Loucy (cell line): ENCODE measurements around the gene NOD1.

Experiments used
- H2AFZ ChIP-seq: fragments of 200-600 bp; sonication (generic); 2 replicates; pipeline ENCODE4 v1.6.0; 2016; ENCODE audit warnings: antibody characterized with exemption, mild to moderate bottlenecking, low read length, moderate library complexity
- H3F3A ChIP-seq: fragments of 200-600 bp; 2 replicates; pipeline ENCODE4 v1.6.0; 2016; ENCODE audit warnings: antibody characterized with exemption, low read depth, mild to moderate bottlenecking
- H3K27me3 ChIP-seq: fragments of 200-600 bp; sonication (generic); 2 replicates; pipeline ENCODE4 v1.6.1; 2014; ENCODE audit warnings: low read length, mild to moderate bottlenecking; ENCODE audit not compliant: insufficient read depth, poor library complexity, severe bottlenecking
- H3K36me3 ChIP-seq: fragments of 200-600 bp; sonication (generic); 2 replicates; pipeline ENCODE4 v1.6.1; 2016; ENCODE audit warnings: low read length; ENCODE audit not compliant: insufficient read depth
- H3K4me1 ChIP-seq: fragments of 200-600 bp; sonication (generic); 2 replicates; pipeline ENCODE4 v1.5.1; 2014; ENCODE audit warnings: low read length, mild to moderate bottlenecking; ENCODE audit not compliant: insufficient read depth, poor library complexity, severe bottlenecking
- H3K4me2 ChIP-seq: fragments of 200-600 bp; sonication (generic); 2 replicates; pipeline ENCODE4 v1.6.0; 2014; ENCODE audit warnings: antibody characterized with exemption, low read length, low read depth, mild to moderate bottlenecking; ENCODE audit not compliant: poor library complexity, severe bottlenecking
- H3K4me3 ChIP-seq: fragments of 200-600 bp; sonication (generic); 2 replicates; pipeline ENCODE4 v1.5.1; 2014; ENCODE audit warnings: low read length, mild to moderate bottlenecking, mixed read lengths; ENCODE audit not compliant: poor library complexity, severe bottlenecking
- H3K79me2 ChIP-seq: fragments of 200-600 bp; sonication (generic); 2 replicates; pipeline ENCODE4 v1.6.1; 2014; ENCODE audit warnings: low read length; ENCODE audit not compliant: insufficient read depth
- H3K9ac ChIP-seq: fragments of 200-600 bp; sonication (generic); 2 replicates; pipeline ENCODE4 v1.6.0; 2014; ENCODE audit warnings: mild to moderate bottlenecking, low read depth, low read length, moderate library complexity; ENCODE audit not compliant: poor library complexity, severe bottlenecking
- H3K9me2 ChIP-seq: fragments of 200-600 bp; sonication (generic); replicated peaks from 2 replicates; pipeline ENCODE4 v1.6.1; 2016; ENCODE audit warnings: low read depth, low read length, mixed read lengths
- H3K9me3 ChIP-seq: fragments of 200-600 bp; sonication (generic); 2 replicates; pipeline ENCODE4 v1.6.1; 2014; ENCODE audit warnings: mild to moderate bottlenecking, antibody characterized with exemption, low read length, low read depth; ENCODE audit not compliant: insufficient read depth
- H4K20me1 ChIP-seq: fragments of 200-600 bp; sonication (generic); 2 replicates; pipeline ENCODE4 v1.6.0; 2014; ENCODE audit warnings: antibody characterized with exemption, low read length, mild to moderate bottlenecking; ENCODE audit not compliant: insufficient read depth, poor library complexity, severe bottlenecking
- EZH2phosphoT487 ChIP-seq: fragments of 200-600 bp; IDR thresholded peaks from 2 replicates; pipeline ENCODE4 v1.6.1; 2018; ENCODE audit warnings: antibody characterized with exemption, mild to moderate bottlenecking, moderate library complexity, borderline replicate concordance
- TF ChIP-seq, protein P1 (sequence below): fragments of 200-600 bp; sonication (generic); conservative IDR thresholded peaks from 2 replicates; pipeline ENCODE4 v1.5.1; 2014; ENCODE audit warnings: mild to moderate bottlenecking, antibody characterized with exemption, low read length

The NOD1 gene

DNA sequence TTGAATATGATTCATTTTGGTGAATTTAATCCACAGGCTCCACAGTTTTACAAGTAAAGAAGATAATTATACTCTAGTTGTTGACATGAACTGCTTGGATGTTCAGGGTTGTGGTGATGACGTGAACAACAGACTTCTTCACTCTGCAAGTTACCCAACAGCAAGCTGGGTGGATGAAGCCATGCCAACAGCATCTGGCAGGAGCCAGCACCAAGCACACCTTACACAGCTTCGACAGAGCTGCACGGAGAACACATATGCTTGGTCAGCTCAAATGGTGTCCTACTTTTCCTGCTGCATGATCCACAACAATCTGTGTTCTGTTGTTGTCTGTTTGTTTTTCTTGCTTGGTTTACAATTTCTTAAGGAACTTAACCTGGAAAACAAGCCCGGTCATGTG, 9.8 kb downstream of the NOD1 start:
- H3K9ac ChIP-seq = no peak overlapping the region
- no peak overlapping the region for H3K4me3 ChIP-seq
- H3K4me2 ChIP-seq = no peak overlapping the region
- H3K9me3 ChIP-seq = no peaks in the 10 kb centered on the region
- TF ChIP-seq EZH2phosphoT487 = no peak
- TF ChIP-seq, protein P1, sequence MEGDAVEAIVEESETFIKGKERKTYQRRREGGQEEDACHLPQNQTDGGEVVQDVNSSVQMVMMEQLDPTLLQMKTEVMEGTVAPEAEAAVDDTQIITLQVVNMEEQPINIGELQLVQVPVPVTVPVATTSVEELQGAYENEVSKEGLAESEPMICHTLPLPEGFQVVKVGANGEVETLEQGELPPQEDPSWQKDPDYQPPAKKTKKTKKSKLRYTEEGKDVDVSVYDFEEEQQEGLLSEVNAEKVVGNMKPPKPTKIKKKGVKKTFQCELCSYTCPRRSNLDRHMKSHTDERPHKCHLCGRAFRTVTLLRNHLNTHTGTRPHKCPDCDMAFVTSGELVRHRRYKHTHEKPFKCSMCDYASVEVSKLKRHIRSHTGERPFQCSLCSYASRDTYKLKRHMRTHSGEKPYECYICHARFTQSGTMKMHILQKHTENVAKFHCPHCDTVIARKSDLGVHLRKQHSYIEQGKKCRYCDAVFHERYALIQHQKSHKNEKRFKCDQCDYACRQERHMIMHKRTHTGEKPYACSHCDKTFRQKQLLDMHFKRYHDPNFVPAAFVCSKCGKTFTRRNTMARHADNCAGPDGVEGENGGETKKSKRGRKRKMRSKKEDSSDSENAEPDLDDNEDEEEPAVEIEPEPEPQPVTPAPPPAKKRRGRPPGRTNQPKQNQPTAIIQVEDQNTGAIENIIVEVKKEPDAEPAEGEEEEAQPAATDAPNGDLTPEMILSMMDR = no peak
- H2AFZ ChIP-seq = no peak overlapping the region
- peaks cover 64% of the 10 kb centered on the region for H3K4me1 ChIP-seq
- H3K27me3 ChIP-seq = no peaks in the 10 kb centered on the region
- no peaks in the 10 kb centered on the region for H3K36me3 ChIP-seq
- H3F3A ChIP-seq = no peaks in the 10 kb centered on the region
- H3K9me2 ChIP-seq = no peaks in the 10 kb centered on the region
- no peaks in the 10 kb centered on the region for H4K20me1 ChIP-seq
- H3K79me2 ChIP-seq = peaks cover 25% of the 10 kb centered on the region

DNA sequence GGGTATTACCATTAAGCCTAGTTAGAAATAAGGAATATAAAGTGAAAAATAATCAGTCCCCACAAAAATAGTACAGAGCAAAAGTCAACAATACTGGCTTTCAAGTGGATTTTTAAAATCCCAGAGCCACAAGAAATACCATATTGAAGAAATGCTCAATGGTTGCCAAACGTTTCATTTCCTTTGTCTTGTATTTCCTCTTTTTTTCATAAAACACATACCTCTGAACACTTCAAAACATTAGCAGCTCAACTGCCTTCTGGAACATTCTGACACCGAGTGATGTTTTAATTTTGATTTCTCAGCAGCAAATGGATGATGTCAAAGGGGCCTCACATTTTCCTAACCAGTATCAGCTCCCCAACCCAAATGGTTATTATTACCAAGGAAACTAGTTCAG, 10.5 kb downstream of the NOD1 start:
- TF ChIP-seq, protein P1 = no peak
- TF ChIP-seq EZH2phosphoT487 = no peak
- Histone ChIP-seq H3K4me2 (no peak overlapping the region), H3F3A (0 out of 2 replicates have a peak, but pooled peaks cover 2% of the 10 kb centered on the region), H3K9me2 (no peaks in the 10 kb centered on the region), H3K36me3 (no peaks in the 10 kb centered on the region), H3K4me1 (peaks cover 61% of the 10 kb centered on the region), H3K9me3 (no peaks in the 10 kb centered on the region), H4K20me1 (no peaks in the 10 kb centered on the region), H3K9ac (no peak overlapping the region), H3K79me2 (peaks cover 18% of the 10 kb centered on the region), H2AFZ (no peak overlapping the region), H3K4me3 (no peak overlapping the region), H3K27me3 (no peaks in the 10 kb centered on the region)

DNA sequence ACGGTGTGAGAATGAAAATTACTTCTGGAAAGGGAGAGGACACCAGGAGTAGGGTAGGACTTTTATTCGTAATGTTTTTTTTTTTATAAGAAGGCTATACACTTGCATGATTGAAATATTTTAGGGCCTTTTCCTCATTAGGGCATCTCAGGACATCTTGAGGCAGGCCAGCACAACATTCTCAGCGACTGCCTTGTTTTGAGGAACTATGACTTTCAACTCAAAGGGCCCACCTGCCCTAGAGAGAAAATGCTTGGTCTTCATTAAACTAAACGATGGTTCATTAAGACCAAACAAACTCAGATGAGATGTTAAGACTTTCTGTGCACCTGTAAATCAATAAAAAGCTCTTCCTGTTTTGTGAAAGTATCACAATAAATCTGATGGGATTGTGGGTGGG, 11.3 kb downstream of the NOD1 start:
- no peak overlapping the region for H3K4me3 ChIP-seq
- H3K36me3 ChIP-seq = no peaks in the 10 kb centered on the region
- H4K20me1 ChIP-seq = no peaks in the 10 kb centered on the region
- no peak overlapping the region for H3K4me2 ChIP-seq
- no peaks in the 10 kb centered on the region for H3K9me3 ChIP-seq
- H3K9me2 ChIP-seq = no peaks in the 10 kb centered on the region
- no peaks in the 10 kb centered on the region for H3K27me3 ChIP-seq
- H3K9ac ChIP-seq = no peak overlapping the region
- no peak overlapping the region for H2AFZ ChIP-seq
- no peak for TF ChIP-seq EZH2phosphoT487
- H3K79me2 ChIP-seq = peaks cover 14% of the 10 kb centered on the region
- peaks cover 54% of the 10 kb centered on the region for H3K4me1 ChIP-seq
- 0 out of 2 replicates have a peak, but pooled peaks cover 3% of the 10 kb centered on the region for H3F3A ChIP-seq

DNA sequence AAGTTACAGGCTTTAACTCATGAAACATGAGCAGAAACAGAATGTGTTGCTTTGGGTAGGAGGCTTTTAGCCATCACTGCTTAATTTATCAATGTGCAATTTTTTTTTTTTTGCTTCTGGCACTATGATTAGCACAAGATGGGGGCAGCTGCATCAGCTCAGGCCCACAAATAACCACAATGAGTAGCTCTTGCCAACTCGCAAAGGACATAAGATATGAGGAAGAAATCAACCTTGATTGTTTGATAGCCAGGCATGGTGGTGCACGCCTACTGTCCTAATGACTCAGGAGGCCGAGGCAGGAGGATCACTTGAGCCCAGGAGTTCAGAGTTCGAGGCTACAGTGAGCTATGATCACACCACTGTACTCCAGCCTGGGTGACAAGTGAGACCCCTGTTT, 12.3 kb downstream of the NOD1 start:
- no peaks in the 10 kb centered on the region for H3K9me2 ChIP-seq
- 0 out of 2 replicates have a peak, but pooled peaks cover 3% of the 10 kb centered on the region for H3F3A ChIP-seq
- H3K79me2 ChIP-seq = peaks cover 14% of the 10 kb centered on the region
- no peak overlapping the region for H3K4me2 ChIP-seq
- peaks cover 44% of the 10 kb centered on the region for H3K4me1 ChIP-seq
- no peak overlapping the region for H3K9ac ChIP-seq
- no peaks in the 10 kb centered on the region for H3K36me3 ChIP-seq
- no peaks in the 10 kb centered on the region for H3K27me3 ChIP-seq
- H4K20me1 ChIP-seq = no peaks in the 10 kb centered on the region
- no peaks in the 10 kb centered on the region for H3K9me3 ChIP-seq
- H2AFZ ChIP-seq = no peak overlapping the region
- no peak for TF ChIP-seq EZH2phosphoT487
- TF ChIP-seq, protein P1 = no peak
- H3K4me3 ChIP-seq = no peak overlapping the region
